ENCODE results near the gene RIC1. TPM values are rescaled to one million over a fixed set of nuclear protein-coding genes. Genes with fewer than 3 reads are reported as not detected.

The RIC1 gene
- total and polyA plus RNA-seq, 2 donors (not counting 1 experiment from before 2014, with no cell fraction given): 38.9 to 43.1 TPM

DNA sequence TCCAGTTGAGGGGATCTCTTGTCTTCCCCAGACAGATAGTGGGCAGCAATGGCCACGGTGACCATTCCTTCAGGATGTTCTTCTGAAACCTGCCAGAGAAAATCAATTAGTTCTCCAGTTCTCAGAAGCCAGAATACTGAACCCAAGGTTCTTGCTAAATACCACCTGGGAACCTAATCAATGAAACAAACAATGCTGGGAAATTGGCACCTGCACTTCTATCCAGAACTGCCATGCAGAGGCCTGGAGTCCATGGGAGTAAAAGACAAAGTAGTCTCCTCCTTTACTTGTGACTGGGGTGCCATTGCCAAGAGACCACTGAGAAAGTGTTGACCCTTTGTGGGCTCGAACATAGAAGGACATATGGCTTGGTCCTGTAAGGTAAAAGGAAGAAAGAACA lies 158.3 kb downstream of the RIC1 start:
- no peaks in the 10 kb centered on the region for H3K79me2 ChIP-seq (ENCODE audit: control insufficient read depth, insufficient read depth, low read length)
- TF ChIP-seq EZH2 (IDR thresholded peaks at IDR 0.05; ENCODE audit: low read length, missing control alignments): no peak
- TF ChIP-seq, protein P1, sequence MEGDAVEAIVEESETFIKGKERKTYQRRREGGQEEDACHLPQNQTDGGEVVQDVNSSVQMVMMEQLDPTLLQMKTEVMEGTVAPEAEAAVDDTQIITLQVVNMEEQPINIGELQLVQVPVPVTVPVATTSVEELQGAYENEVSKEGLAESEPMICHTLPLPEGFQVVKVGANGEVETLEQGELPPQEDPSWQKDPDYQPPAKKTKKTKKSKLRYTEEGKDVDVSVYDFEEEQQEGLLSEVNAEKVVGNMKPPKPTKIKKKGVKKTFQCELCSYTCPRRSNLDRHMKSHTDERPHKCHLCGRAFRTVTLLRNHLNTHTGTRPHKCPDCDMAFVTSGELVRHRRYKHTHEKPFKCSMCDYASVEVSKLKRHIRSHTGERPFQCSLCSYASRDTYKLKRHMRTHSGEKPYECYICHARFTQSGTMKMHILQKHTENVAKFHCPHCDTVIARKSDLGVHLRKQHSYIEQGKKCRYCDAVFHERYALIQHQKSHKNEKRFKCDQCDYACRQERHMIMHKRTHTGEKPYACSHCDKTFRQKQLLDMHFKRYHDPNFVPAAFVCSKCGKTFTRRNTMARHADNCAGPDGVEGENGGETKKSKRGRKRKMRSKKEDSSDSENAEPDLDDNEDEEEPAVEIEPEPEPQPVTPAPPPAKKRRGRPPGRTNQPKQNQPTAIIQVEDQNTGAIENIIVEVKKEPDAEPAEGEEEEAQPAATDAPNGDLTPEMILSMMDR (conservative IDR thresholded peaks at IDR 0.05 in 1 of 2, IDR thresholded peaks at IDR 0.05 in 1 of 2; ENCODE audit: low read depth in 1 of 2, low read length in 2 of 2): no peak
- peaks cover 7% of the 10 kb centered on the region for H3K4me1 ChIP-seq (ENCODE audit: control insufficient read depth, extremely low read depth, insufficient read depth, low read length)
- no peak overlapping the region for H2AFZ ChIP-seq (ENCODE audit: low read length)
- H3K4me3 ChIP-seq (replicated peaks in 1 of 4; ENCODE audit: control extremely low read depth in 1 of 4, insufficient read depth in 1 of 4, low read depth in 3 of 4, low read length in 4 of 4): no peak overlapping the region
- no peaks in the 10 kb centered on the region for H4K20me1 ChIP-seq (ENCODE audit: control insufficient read depth, extremely low read depth, insufficient read depth, low read length)
- no peaks in the 10 kb centered on the region for H3K9me3 ChIP-seq (ENCODE audit: control insufficient read depth, insufficient read depth, low read depth, low read length)
- DNase-seq (ENCODE audit: low read depth in 2 of 2): no peak
- no peak overlapping the region for H3K9ac ChIP-seq (ENCODE audit: insufficient read depth, low read length)
- H3K4me2 ChIP-seq (ENCODE audit: extremely low read depth, insufficient read depth, low read length): no peak overlapping the region
- H3K36me3 ChIP-seq (ENCODE audit: control insufficient read depth, insufficient read depth, low read length): no peaks in the 10 kb centered on the region
- H3K27ac ChIP-seq (ENCODE audit: insufficient read depth, low read length): no peak overlapping the region
- H3K27me3 ChIP-seq (ENCODE audit: control insufficient read depth, insufficient read depth, low read length): no peaks in the 10 kb centered on the region

DNA sequence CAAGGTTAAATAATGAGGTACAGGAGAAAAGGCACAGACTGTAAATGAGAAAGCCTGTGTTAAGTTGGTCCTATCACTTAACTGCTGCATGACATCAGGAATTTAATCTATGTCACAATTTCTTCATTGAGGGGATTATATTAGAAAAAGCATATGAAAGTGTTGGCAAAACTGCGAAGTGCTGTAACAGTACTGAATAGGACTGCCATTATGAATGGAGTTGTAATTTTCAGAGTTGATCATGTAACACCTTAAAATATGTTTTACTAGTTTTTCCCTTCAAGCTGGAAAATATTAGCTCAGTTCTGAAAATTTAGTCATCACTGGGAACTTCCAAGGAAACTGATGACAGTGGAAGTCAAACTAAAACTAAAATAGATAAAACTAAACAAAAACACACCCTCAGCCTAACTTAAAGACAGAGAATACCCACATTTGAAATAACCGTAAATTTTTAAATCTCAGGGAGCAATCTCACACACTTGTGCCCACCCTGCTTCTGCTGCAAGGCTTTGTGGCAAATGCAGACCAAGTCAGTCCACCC lies 158.9 kb downstream of the RIC1 start:
- no peaks in the 10 kb centered on the region for H3K9me3 ChIP-seq (ENCODE audit: control insufficient read depth, insufficient read depth, low read depth, low read length)
- no peaks in the 10 kb centered on the region for H3K27me3 ChIP-seq (ENCODE audit: control insufficient read depth, insufficient read depth, low read length)
- no peaks in the 10 kb centered on the region for H4K20me1 ChIP-seq (ENCODE audit: control insufficient read depth, extremely low read depth, insufficient read depth, low read length)
- H3K9ac ChIP-seq (ENCODE audit: insufficient read depth, low read length): no peak overlapping the region
- H2AFZ ChIP-seq (ENCODE audit: low read length): no peak overlapping the region
- DNase-seq (ENCODE audit: low read depth in 2 of 2): no peak
- H3K4me1 ChIP-seq (ENCODE audit: control insufficient read depth, extremely low read depth, insufficient read depth, low read length): peaks cover 7% of the 10 kb centered on the region
- H3K4me3 ChIP-seq (replicated peaks in 1 of 4; ENCODE audit: control extremely low read depth in 1 of 4, insufficient read depth in 1 of 4, low read depth in 3 of 4, low read length in 4 of 4): no peak overlapping the region
- no peak for TF ChIP-seq EZH2 (IDR thresholded peaks at IDR 0.05; ENCODE audit: low read length, missing control alignments)
- TF ChIP-seq, protein P1 (conservative IDR thresholded peaks at IDR 0.05 in 1 of 2, IDR thresholded peaks at IDR 0.05 in 1 of 2; ENCODE audit: low read depth in 1 of 2, low read length in 2 of 2): no peak
- no peaks in the 10 kb centered on the region for H3K36me3 ChIP-seq (ENCODE audit: control insufficient read depth, insufficient read depth, low read length)
- no peak overlapping the region for H3K27ac ChIP-seq (ENCODE audit: insufficient read depth, low read length)
- no peak overlapping the region for H3K4me2 ChIP-seq (ENCODE audit: extremely low read depth, insufficient read depth, low read length)
- H3K79me2 ChIP-seq (ENCODE audit: control insufficient read depth, insufficient read depth, low read length): no peaks in the 10 kb centered on the region

DNA sequence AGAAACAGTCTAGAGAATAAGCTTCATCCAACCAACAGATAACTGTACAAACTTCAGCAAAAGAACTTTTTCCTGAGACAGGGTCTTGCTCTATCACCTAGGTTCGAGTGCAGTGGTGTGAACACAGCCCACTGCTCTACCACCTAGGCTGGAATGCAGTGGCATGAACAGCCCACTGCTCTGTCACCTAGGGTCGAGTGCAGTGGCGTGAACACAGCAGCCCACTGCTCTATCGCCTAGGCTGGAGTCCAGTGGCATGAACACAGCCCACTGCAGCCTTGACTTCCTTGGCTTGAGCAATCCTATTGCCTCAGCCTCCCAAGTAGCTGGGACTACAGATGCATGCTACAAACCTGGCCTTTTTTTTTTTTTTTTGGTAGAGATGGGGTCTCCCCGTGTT lies 160.6 kb downstream of the RIC1 start:
- no peak overlapping the region for H3K4me3 ChIP-seq (replicated peaks in 1 of 4; ENCODE audit: control extremely low read depth in 1 of 4, insufficient read depth in 1 of 4, low read depth in 3 of 4, low read length in 4 of 4)
- no peaks in the 10 kb centered on the region for H4K20me1 ChIP-seq (ENCODE audit: control insufficient read depth, extremely low read depth, insufficient read depth, low read length)
- H3K36me3 ChIP-seq (ENCODE audit: control insufficient read depth, insufficient read depth, low read length): no peaks in the 10 kb centered on the region
- TF ChIP-seq, protein P1 (conservative IDR thresholded peaks at IDR 0.05 in 1 of 2, IDR thresholded peaks at IDR 0.05 in 1 of 2; ENCODE audit: low read depth in 1 of 2, low read length in 2 of 2): no peak
- TF ChIP-seq EZH2 (IDR thresholded peaks at IDR 0.05; ENCODE audit: low read length, missing control alignments): no peak
- peaks cover 5% of the 10 kb centered on the region for H3K4me1 ChIP-seq (ENCODE audit: control insufficient read depth, extremely low read depth, insufficient read depth, low read length)
- H3K9ac ChIP-seq (ENCODE audit: insufficient read depth, low read length): no peak overlapping the region
- H2AFZ ChIP-seq (ENCODE audit: low read length): no peak overlapping the region
- H3K79me2 ChIP-seq (ENCODE audit: control insufficient read depth, insufficient read depth, low read length): no peaks in the 10 kb centered on the region
- no peak overlapping the region for H3K27ac ChIP-seq (ENCODE audit: insufficient read depth, low read length)
- DNase-seq (ENCODE audit: low read depth in 2 of 2): no peak
- no peaks in the 10 kb centered on the region for H3K27me3 ChIP-seq (ENCODE audit: control insufficient read depth, insufficient read depth, low read length)
- H3K9me3 ChIP-seq (ENCODE audit: control insufficient read depth, insufficient read depth, low read depth, low read length): no peaks in the 10 kb centered on the region
- no peak overlapping the region for H3K4me2 ChIP-seq (ENCODE audit: extremely low read depth, insufficient read depth, low read length)
